ENCODE results near the gene POMP. TPM values are rescaled to one million over a fixed set of nuclear protein-coding genes. Genes with fewer than 3 reads are reported as not detected.

The POMP gene
- total RNA-seq, 1 donor from 2014 or later: 131 TPM

DNA sequence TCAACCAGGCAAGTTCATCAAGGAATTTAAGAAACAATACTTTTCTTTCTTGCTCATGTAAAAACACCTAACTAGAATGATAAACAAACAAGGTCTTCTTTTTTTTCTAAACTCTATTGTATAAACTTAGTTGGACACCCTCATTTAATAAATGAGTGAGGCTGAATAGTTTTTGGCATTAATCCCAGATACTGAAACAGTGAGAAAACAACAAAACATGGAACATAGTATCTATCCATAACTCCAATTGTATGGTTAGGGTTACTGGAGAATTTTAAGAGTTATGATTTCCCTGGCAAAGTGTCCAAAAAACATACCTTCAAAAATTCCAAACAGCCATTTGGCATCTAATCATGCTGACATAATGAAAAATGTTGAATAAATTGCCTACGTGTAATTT is 5.8 kb upstream of the POMP start:
- Histone ChIP-seq H3K4me2 (ENCODE audit: low read length) (no peak overlapping the region), H3K4me3 (ENCODE audit: insufficient read depth, low read depth, low read length) (no peak overlapping the region), H3K36me3 (ENCODE audit: insufficient read depth, low read length) (no peaks in the 10 kb centered on the region), H3K9ac (ENCODE audit: low read length) (no peak overlapping the region), H3K27me3 (ENCODE audit: insufficient read depth, low read length) (no peaks in the 10 kb centered on the region), H3K4me1 (ENCODE audit: insufficient read depth, low read length) (peaks cover 7% of the 10 kb centered on the region), H3K27ac (ENCODE audit: low read depth, low read length) (no peak overlapping the region), H4K20me1 (ENCODE audit: insufficient read depth, low read length) (no peaks in the 10 kb centered on the region), H3K79me2 (ENCODE audit: insufficient read depth, low read length) (peaks cover 40% of the 10 kb centered on the region), H2AFZ (ENCODE audit: low read depth, low read length) (no peak overlapping the region), H3K9me3 (ENCODE audit: insufficient read depth, low read depth, low read length) (no peaks in the 10 kb centered on the region)
- H3K4me3 Mint-ChIP-seq (ENCODE audit: unreplicated experiment): no peak overlapping the region
- DNase-seq (ENCODE audit: low read depth) (no peak), FAIRE-seq (peak; percentile 59)
- no peaks in the 10 kb centered on the region for H3K9me3 Mint-ChIP-seq (ENCODE audit: unreplicated experiment)
- H3K36me3 Mint-ChIP-seq (ENCODE audit: low read depth, unreplicated experiment): no peaks in the 10 kb centered on the region
- no peak for TF ChIP-seq EZH2 (IDR thresholded peaks at IDR 0.05; ENCODE audit: insufficient read depth, low read length)
- TF ChIP-seq, protein P1, sequence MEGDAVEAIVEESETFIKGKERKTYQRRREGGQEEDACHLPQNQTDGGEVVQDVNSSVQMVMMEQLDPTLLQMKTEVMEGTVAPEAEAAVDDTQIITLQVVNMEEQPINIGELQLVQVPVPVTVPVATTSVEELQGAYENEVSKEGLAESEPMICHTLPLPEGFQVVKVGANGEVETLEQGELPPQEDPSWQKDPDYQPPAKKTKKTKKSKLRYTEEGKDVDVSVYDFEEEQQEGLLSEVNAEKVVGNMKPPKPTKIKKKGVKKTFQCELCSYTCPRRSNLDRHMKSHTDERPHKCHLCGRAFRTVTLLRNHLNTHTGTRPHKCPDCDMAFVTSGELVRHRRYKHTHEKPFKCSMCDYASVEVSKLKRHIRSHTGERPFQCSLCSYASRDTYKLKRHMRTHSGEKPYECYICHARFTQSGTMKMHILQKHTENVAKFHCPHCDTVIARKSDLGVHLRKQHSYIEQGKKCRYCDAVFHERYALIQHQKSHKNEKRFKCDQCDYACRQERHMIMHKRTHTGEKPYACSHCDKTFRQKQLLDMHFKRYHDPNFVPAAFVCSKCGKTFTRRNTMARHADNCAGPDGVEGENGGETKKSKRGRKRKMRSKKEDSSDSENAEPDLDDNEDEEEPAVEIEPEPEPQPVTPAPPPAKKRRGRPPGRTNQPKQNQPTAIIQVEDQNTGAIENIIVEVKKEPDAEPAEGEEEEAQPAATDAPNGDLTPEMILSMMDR (IDR thresholded peaks at IDR 0.05; ENCODE audit: insufficient read depth, low read depth, low read length): no peak
- H3K27ac Mint-ChIP-seq (ENCODE audit: unreplicated experiment): peak overlapping the region; percentile 1
- no peaks in the 10 kb centered on the region for H3K27me3 Mint-ChIP-seq (ENCODE audit: low read depth, unreplicated experiment)
- H3K4me1 Mint-ChIP-seq (ENCODE audit: low read depth, unreplicated experiment): peaks cover 17% of the 10 kb centered on the region

DNA sequence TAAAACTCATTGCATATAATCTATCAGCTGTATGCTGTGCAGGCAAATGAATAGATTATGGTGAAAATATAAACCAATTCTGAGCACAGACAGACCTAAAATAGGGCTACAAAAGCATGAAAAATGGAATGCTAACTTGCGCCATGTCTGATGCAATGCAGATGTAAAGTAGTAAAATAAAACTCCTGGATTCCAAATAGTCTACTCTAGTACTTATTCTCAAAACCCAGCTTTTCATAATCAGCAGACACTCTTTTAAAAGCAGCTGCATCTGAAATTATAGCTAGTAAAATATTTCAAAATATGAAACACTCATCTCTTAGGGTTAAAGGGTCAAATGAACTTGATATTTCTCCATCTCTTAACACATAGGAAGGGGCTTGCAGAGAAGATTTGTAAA is 4.7 kb upstream of the POMP start:
- Histone ChIP-seq H3K79me2 (ENCODE audit: insufficient read depth, low read length) (peaks cover 52% of the 10 kb centered on the region), H3K9ac (ENCODE audit: low read length) (no peak overlapping the region), H3K36me3 (ENCODE audit: insufficient read depth, low read length) (no peaks in the 10 kb centered on the region), H4K20me1 (ENCODE audit: insufficient read depth, low read length) (peaks cover under 1% of the 10 kb centered on the region), H3K9me3 (ENCODE audit: insufficient read depth, low read depth, low read length) (no peaks in the 10 kb centered on the region), H3K4me2 (ENCODE audit: low read length) (no peak overlapping the region), H3K27me3 (ENCODE audit: insufficient read depth, low read length) (no peaks in the 10 kb centered on the region), H3K4me3 (ENCODE audit: insufficient read depth, low read depth, low read length) (no peak overlapping the region), H3K27ac (ENCODE audit: low read depth, low read length) (no peak overlapping the region), H2AFZ (ENCODE audit: low read depth, low read length) (no peak overlapping the region), H3K4me1 (ENCODE audit: insufficient read depth, low read length) (peaks cover 7% of the 10 kb centered on the region)
- Mint-ChIP-seq H3K27ac (ENCODE audit: unreplicated experiment) (no peak overlapping the region), H3K27me3 (ENCODE audit: low read depth, unreplicated experiment) (no peaks in the 10 kb centered on the region), H3K9me3 (ENCODE audit: unreplicated experiment) (no peaks in the 10 kb centered on the region), H3K4me3 (ENCODE audit: unreplicated experiment) (no peak overlapping the region), H3K36me3 (ENCODE audit: low read depth, unreplicated experiment) (no peaks in the 10 kb centered on the region), H3K4me1 (ENCODE audit: low read depth, unreplicated experiment) (peaks cover 17% of the 10 kb centered on the region)
- DNase-seq (ENCODE audit: low read depth) (no peak), FAIRE-seq (no peak)
- TF ChIP-seq, protein P1 (IDR thresholded peaks at IDR 0.05; ENCODE audit: insufficient read depth, low read depth, low read length): no peak
- no peak for TF ChIP-seq EZH2 (IDR thresholded peaks at IDR 0.05; ENCODE audit: insufficient read depth, low read length)

DNA sequence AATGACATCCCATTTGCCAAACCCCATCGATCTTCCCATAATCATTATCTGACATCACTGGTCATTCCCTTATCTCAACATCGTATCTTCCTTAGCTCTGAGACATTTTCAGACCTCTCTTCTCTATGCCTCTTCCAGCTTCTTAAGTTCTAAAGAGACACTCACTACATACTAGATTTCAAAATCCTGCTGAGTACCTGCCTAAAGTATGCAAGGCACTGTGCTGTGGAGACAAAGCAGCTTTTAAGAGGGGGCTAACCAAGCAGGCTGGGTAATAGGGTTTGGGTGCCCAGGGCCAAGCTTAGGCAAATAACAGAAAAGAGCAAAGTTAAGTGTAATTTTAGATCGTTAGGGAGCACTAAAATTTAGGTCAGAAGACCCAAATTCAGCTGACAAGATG is 3.4 kb upstream of the POMP start:
- no peaks in the 10 kb centered on the region for H3K9me3 ChIP-seq (ENCODE audit: insufficient read depth, low read depth, low read length)
- FAIRE-seq (no peak), DNase-seq (ENCODE audit: low read depth) (peak; percentile 63)
- Mint-ChIP-seq H3K27me3 (ENCODE audit: low read depth, unreplicated experiment) (no peaks in the 10 kb centered on the region), H3K4me3 (ENCODE audit: unreplicated experiment) (no peak overlapping the region), H3K36me3 (ENCODE audit: low read depth, unreplicated experiment) (no peaks in the 10 kb centered on the region), H3K9me3 (ENCODE audit: unreplicated experiment) (no peaks in the 10 kb centered on the region), H3K4me1 (ENCODE audit: low read depth, unreplicated experiment) (peaks cover 23% of the 10 kb centered on the region), H3K27ac (ENCODE audit: unreplicated experiment) (no peak overlapping the region)
- peaks cover 15% of the 10 kb centered on the region for H3K4me1 ChIP-seq (ENCODE audit: insufficient read depth, low read length)
- H3K79me2 ChIP-seq (ENCODE audit: insufficient read depth, low read length): peaks cover 65% of the 10 kb centered on the region
- no peak overlapping the region for H3K9ac ChIP-seq (ENCODE audit: low read length)
- H3K36me3 ChIP-seq (ENCODE audit: insufficient read depth, low read length): no peaks in the 10 kb centered on the region
- H4K20me1 ChIP-seq (ENCODE audit: insufficient read depth, low read length): peaks cover 13% of the 10 kb centered on the region
- H3K4me2 ChIP-seq (ENCODE audit: low read length): peak overlapping the region; percentile 18
- H3K4me3 ChIP-seq (ENCODE audit: insufficient read depth, low read depth, low read length): no peak overlapping the region
- H3K27ac ChIP-seq (ENCODE audit: low read depth, low read length): no peak overlapping the region
- no peak overlapping the region for H2AFZ ChIP-seq (ENCODE audit: low read depth, low read length)
- TF ChIP-seq EZH2 (IDR thresholded peaks at IDR 0.05; ENCODE audit: insufficient read depth, low read length): no peak
- TF ChIP-seq, protein P1 (IDR thresholded peaks at IDR 0.05; ENCODE audit: insufficient read depth, low read depth, low read length): no peak
- H3K27me3 ChIP-seq (ENCODE audit: insufficient read depth, low read length): no peaks in the 10 kb centered on the region
